ENCODE measurements around the gene PLIN4.

Gene PLIN4

GRCh38 chr19:4505570-4506448, 12.5 kb downstream of the PLIN4 start:
- no peak for DNase-seq

GRCh38 chr19:4504891-4505569, 13.3 kb downstream of the PLIN4 start:
- no peak for DNase-seq

GRCh38 chr19:4504297-4504701, 14.0 kb downstream of the PLIN4 start:
- no peak for DNase-seq

GRCh38 chr19:4503825-4504170, 14.5 kb downstream of the PLIN4 start:
- DNase-seq: no peak

- DNase-seq: no peak
Measured at GRCh38 chr19:4503132-4503824, 15.0 kb downstream of the PLIN4 start.

GRCh38 chr19:4502282-4503131, 15.8 kb downstream of the PLIN4 start:
- DNase-seq: no peak

- DNase-seq: no peak
Measured at GRCh38 chr19:4501691-4502090, 16.6 kb downstream of the PLIN4 start.

- no peak for DNase-seq
Measured at GRCh38 chr19:4500841-4501591, 17.3 kb downstream of the PLIN4 start.

GRCh38 chr19:4499855-4500254, 18.4 kb downstream of the PLIN4 start:
- DNase-seq: no peak

- no peak for DNase-seq
Measured at GRCh38 chr19:4499318-4499717, 19.0 kb downstream of the PLIN4 start.

- DNase-seq: no peak
Measured at GRCh38 chr19:4498694-4499093, 19.6 kb downstream of the PLIN4 start.

- no peak for DNase-seq
Measured at GRCh38 chr19:4497770-4498389, 20.4 kb downstream of the PLIN4 start.

GRCh38 chr19:4496304-4496703, 22.0 kb downstream of the PLIN4 start:
- no peak for DNase-seq

GRCh38 chr19:4495471-4495870, 22.8 kb downstream of the PLIN4 start:
- DNase-seq: no peak

- no peak for DNase-seq
Measured at GRCh38 chr19:4494691-4495064, 23.6 kb downstream of the PLIN4 start.

GRCh38 chr19:4493929-4494690, 24.2 kb downstream of the PLIN4 start:
- DNase-seq: no peak

- DNase-seq: no peak
Measured at GRCh38 chr19:4493104-4493928, 25.0 kb downstream of the PLIN4 start.

- DNase-seq: no peak
Measured at GRCh38 chr19:4492337-4493103, 25.8 kb downstream of the PLIN4 start.

GRCh38 chr19:4491446-4491845, 26.8 kb downstream of the PLIN4 start:
- DNase-seq: no peak

Measured in activated T-cell treated with anti-CD3 and anti-CD28 coated beads for 4 hours (primary cell).